Loucy (cell line): Measurements from ENCODE around the gene TJP1.

Experiments used
- H2AFZ ChIP-seq: fragments of 200-600 bp; sonication (generic); 2 replicates; pipeline ENCODE4 v1.6.0; 2016; ENCODE audit warnings: antibody characterized with exemption, mild to moderate bottlenecking, low read length, moderate library complexity
- H3F3A ChIP-seq: fragments of 200-600 bp; 2 replicates; pipeline ENCODE4 v1.6.0; 2016; ENCODE audit warnings: antibody characterized with exemption, low read depth, mild to moderate bottlenecking
- H3K27me3 ChIP-seq: fragments of 200-600 bp; sonication (generic); 2 replicates; pipeline ENCODE4 v1.6.1; 2014; ENCODE audit warnings: low read length, mild to moderate bottlenecking; ENCODE audit not compliant: insufficient read depth, poor library complexity, severe bottlenecking
- H3K36me3 ChIP-seq: fragments of 200-600 bp; sonication (generic); 2 replicates; pipeline ENCODE4 v1.6.1; 2016; ENCODE audit warnings: low read length; ENCODE audit not compliant: insufficient read depth
- H3K4me1 ChIP-seq: fragments of 200-600 bp; sonication (generic); 2 replicates; pipeline ENCODE4 v1.5.1; 2014; ENCODE audit warnings: low read length, mild to moderate bottlenecking; ENCODE audit not compliant: insufficient read depth, poor library complexity, severe bottlenecking
- H3K4me2 ChIP-seq: fragments of 200-600 bp; sonication (generic); 2 replicates; pipeline ENCODE4 v1.6.0; 2014; ENCODE audit warnings: antibody characterized with exemption, low read length, low read depth, mild to moderate bottlenecking; ENCODE audit not compliant: poor library complexity, severe bottlenecking
- H3K4me3 ChIP-seq: fragments of 200-600 bp; sonication (generic); 2 replicates; pipeline ENCODE4 v1.5.1; 2014; ENCODE audit warnings: low read length, mild to moderate bottlenecking, mixed read lengths; ENCODE audit not compliant: poor library complexity, severe bottlenecking
- H3K79me2 ChIP-seq: fragments of 200-600 bp; sonication (generic); 2 replicates; pipeline ENCODE4 v1.6.1; 2014; ENCODE audit warnings: low read length; ENCODE audit not compliant: insufficient read depth
- H3K9ac ChIP-seq: fragments of 200-600 bp; sonication (generic); 2 replicates; pipeline ENCODE4 v1.6.0; 2014; ENCODE audit warnings: mild to moderate bottlenecking, low read depth, low read length, moderate library complexity; ENCODE audit not compliant: poor library complexity, severe bottlenecking
- H3K9me2 ChIP-seq: fragments of 200-600 bp; sonication (generic); replicated peaks from 2 replicates; pipeline ENCODE4 v1.6.1; 2016; ENCODE audit warnings: low read depth, low read length, mixed read lengths
- H3K9me3 ChIP-seq: fragments of 200-600 bp; sonication (generic); 2 replicates; pipeline ENCODE4 v1.6.1; 2014; ENCODE audit warnings: mild to moderate bottlenecking, antibody characterized with exemption, low read length, low read depth; ENCODE audit not compliant: insufficient read depth
- H4K20me1 ChIP-seq: fragments of 200-600 bp; sonication (generic); 2 replicates; pipeline ENCODE4 v1.6.0; 2014; ENCODE audit warnings: antibody characterized with exemption, low read length, mild to moderate bottlenecking; ENCODE audit not compliant: insufficient read depth, poor library complexity, severe bottlenecking
- CTCF ChIP-seq: fragments of 200-600 bp; sonication (generic); conservative IDR thresholded peaks from 2 replicates; pipeline ENCODE4 v1.5.1; 2014; ENCODE audit warnings: mild to moderate bottlenecking, antibody characterized with exemption, low read length
- EZH2phosphoT487 ChIP-seq: fragments of 200-600 bp; IDR thresholded peaks from 2 replicates; pipeline ENCODE4 v1.6.1; 2018; ENCODE audit warnings: antibody characterized with exemption, mild to moderate bottlenecking, moderate library complexity, borderline replicate concordance

The TJP1 gene

DNA sequence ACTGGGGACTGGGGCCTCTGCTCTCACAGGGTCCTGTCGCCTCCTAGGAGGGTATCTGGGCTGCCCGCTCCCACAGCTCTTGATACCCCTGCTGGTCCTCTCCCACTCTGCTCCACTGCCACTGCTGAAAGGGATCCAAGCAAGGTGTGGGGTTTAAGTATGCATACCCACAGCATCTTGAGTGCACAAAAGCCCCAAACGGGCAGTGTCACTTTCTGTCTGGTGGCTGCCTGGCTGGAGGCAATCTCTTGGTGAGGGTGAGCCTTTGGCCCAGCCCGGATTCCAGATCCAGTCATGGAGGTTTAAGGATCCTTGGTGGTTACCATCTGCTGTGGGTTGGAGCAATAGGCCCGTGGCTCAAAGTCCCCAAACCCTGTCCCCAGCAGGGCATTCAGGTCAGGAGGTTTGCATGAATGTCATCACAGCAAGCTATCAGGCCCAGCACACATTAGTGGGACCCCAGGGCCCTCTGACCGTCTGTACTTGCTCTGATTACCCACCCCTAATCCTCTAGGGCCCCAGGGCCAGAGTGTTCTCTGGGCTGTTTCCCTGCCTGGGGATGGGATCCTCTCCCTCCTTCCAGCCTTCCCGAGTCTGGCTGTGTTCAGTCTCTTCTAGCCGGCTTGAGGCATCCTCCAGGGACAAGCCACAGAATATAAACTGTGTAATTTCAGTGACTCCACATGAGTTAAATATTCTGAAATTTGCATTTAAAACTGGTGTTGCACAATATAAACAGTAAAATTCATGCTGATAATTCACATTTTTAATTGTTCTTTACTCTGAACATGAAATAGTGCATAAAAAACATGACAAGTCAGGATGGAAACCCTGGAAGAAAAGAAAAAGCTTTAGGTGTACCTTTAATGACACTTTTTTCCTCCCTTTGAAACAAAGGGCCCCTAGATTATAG is 4.9 kb upstream of the TJP1 start:
- no peaks in the 10 kb centered on the region for H3K9me2 ChIP-seq
- peaks cover 82% of the 10 kb centered on the region for H3K27me3 ChIP-seq
- no peaks in the 10 kb centered on the region for H3F3A ChIP-seq
- TF ChIP-seq CTCF (no peak), EZH2phosphoT487 (no peak)
- no peaks in the 10 kb centered on the region for H4K20me1 ChIP-seq
- no peak overlapping the region for H3K4me2 ChIP-seq
- H3K9ac ChIP-seq: no peak overlapping the region
- H3K9me3 ChIP-seq: no peaks in the 10 kb centered on the region
- H3K79me2 ChIP-seq: no peaks in the 10 kb centered on the region
- no peaks in the 10 kb centered on the region for H3K4me1 ChIP-seq
- H3K36me3 ChIP-seq: no peaks in the 10 kb centered on the region
- no peak overlapping the region for H3K4me3 ChIP-seq
- no peak overlapping the region for H2AFZ ChIP-seq

DNA sequence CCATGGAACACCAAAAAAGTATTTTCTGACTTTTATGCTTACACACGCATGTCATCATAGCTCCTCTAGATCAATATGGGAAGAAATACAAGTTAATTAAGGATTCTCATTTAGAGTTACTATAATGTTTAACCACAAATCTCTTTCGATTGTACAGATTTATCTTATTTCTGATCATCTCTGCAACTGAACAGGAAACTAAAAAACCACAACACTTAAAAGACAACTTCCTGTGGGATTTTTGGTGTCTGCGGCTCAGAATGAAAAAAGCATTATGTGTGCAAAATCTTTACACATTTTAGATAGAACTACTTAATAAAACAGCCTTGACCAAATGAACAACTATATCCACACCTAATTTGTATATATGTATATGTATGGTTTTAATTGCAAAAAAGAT is 3.0 kb upstream of the TJP1 start:
- H3F3A ChIP-seq: no peaks in the 10 kb centered on the region
- no peaks in the 10 kb centered on the region for H3K36me3 ChIP-seq
- no peaks in the 10 kb centered on the region for H3K79me2 ChIP-seq
- no peak overlapping the region for H3K4me3 ChIP-seq
- H3K9me2 ChIP-seq: no peaks in the 10 kb centered on the region
- H2AFZ ChIP-seq: no peak overlapping the region
- H3K9ac ChIP-seq: no peak overlapping the region
- H4K20me1 ChIP-seq: no peaks in the 10 kb centered on the region
- peaks cover 77% of the 10 kb centered on the region for H3K27me3 ChIP-seq
- H3K9me3 ChIP-seq: no peaks in the 10 kb centered on the region
- TF ChIP-seq EZH2phosphoT487 (peak; percentile 88; the same call in 1 of the 2 replicates), CTCF (no peak)
- no peaks in the 10 kb centered on the region for H3K4me1 ChIP-seq
- no peak overlapping the region for H3K4me2 ChIP-seq

DNA sequence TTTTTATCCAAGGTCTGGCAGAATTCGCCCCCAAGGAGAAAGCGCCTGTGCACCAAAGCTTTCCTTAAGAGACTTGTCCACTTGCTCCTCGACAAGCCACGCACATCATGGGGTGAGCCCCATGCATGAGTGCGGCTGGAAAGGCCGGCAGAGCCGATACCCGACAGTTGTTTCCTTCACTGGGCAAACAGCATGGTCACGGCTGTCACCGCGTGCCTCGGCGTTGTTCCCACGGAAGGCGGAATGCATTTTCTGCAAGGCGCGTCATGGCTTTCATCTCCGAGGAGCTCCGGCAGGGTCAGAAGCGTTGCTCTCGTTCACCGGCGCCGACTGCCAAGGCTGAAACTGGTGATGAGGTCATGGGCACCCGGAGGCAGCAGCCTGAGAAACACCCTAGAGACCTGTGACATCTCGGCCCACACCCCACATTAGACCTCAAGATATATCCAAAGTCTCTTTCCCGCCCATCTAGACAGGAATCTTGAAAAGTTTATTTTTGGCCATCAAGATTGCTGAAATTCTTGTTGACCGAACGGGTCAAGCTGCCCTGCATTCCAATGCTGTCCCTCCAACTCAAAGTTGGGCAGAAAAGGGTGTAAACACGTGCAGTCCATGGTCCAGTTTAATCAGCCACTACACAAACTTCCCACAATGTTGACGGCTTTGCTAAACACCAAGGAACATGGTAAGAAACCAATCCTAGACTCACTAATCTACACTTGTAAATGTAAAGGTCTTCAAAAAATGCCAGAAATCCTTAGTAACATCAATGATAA is 604 bp upstream of the TJP1 start:
- Histone ChIP-seq H3K36me3 (no peaks in the 10 kb centered on the region), H3K9me3 (no peaks in the 10 kb centered on the region), H3K4me1 (no peaks in the 10 kb centered on the region), H2AFZ (no peak overlapping the region), H3F3A (no peaks in the 10 kb centered on the region), H4K20me1 (no peaks in the 10 kb centered on the region), H3K4me2 (no peak overlapping the region), H3K9ac (no peak overlapping the region), H3K9me2 (no peaks in the 10 kb centered on the region), H3K4me3 (no peak overlapping the region), H3K79me2 (no peaks in the 10 kb centered on the region), H3K27me3 (peaks cover 78% of the 10 kb centered on the region)
- TF ChIP-seq EZH2phosphoT487: no peak
- TF ChIP-seq CTCF: no peak
